ENCODE data around the gene HHAT. TPM values are rescaled to one million over a fixed set of nuclear protein-coding genes. Genes with fewer than 3 reads are reported as not detected.

The HHAT gene
- total RNA-seq, 2 donors from 2014 or later: 1.2 to 1.5 TPM

- Mint-ChIP-seq H3K4me1 (ENCODE audit: low read depth) (peaks cover 34% of the 10 kb centered on the region), H3K27me3 (ENCODE audit: low read depth) (peaks cover 10% of the 10 kb centered on the region), H3K9me3 (no peaks in the 10 kb centered on the region), H3K36me3 (ENCODE audit: insufficient read depth in 2 of 2) (no peaks in the 10 kb centered on the region), H3K27ac (no peak overlapping the region), H3K4me3 (no peak overlapping the region)
- no peak for ATAC-seq (replicated peaks in 1 of 2)
- peak; percentile 23 to 29 for DNase-seq
These were observed 119.7 kb downstream of the HHAT start for GRCh38 chr1:210448297-210448892.

DNA sequence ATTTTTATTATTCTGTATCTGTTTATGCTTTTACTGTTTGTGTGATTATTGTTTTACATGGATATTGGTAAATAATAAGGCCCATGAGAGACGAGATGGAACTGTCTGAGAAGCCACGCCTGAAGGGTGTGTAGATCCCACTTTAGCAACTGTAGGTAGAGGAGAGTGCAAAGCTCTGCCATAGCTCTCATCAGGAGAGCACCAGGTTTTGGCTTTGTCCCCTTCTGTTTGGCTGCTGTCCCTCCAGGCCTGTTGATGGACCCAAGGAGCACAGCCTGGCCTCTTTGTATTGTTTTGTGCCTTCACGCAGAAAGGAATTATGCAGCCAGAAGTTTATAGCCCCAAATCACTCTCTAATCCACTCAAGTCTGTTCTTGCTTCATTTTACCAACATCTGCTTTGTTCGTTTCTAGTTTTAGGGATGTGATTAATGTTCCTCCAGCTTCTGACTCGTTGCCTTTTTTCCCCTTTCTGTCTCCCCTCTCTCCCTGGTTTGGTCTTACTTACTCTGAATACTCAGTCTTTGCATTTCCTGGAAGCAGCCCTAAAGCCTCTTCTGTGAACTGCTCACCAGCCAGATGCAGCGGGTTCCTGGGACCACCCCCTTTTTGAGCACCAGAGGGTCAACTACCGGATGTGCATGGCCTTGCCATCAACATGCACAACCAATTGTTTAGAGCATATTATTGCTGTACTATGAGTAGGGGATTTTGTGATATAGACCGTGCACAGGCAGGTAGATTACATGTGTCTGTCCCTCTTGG is 127.3 kb downstream of the HHAT start:
- H3K27ac Mint-ChIP-seq: no peak overlapping the region
- DNase-seq (no peak), ATAC-seq (replicated peaks in 1 of 2) (peak in 1 of 2 donors; percentile 15)
- no peaks in the 10 kb centered on the region for H3K36me3 Mint-ChIP-seq (ENCODE audit: insufficient read depth in 2 of 2)
- H3K9me3 Mint-ChIP-seq: peaks cover 0 to 3% of the 10 kb centered on the region in 2 donors
- H3K4me1 Mint-ChIP-seq (ENCODE audit: low read depth): peaks cover 5% of the 10 kb centered on the region
- H3K4me3 Mint-ChIP-seq: no peak overlapping the region
- peaks cover 30% of the 10 kb centered on the region for H3K27me3 Mint-ChIP-seq (ENCODE audit: low read depth)

GRCh38 chr1:210456731-210457255 is 128.1 kb downstream of the HHAT start:
- ATAC-seq (replicated peaks in 1 of 2) (peak in 1 of 2 donors; percentile 19), DNase-seq (no peak)
- peaks cover 30% of the 10 kb centered on the region for H3K27me3 Mint-ChIP-seq (ENCODE audit: low read depth)
- H3K4me1 Mint-ChIP-seq (ENCODE audit: low read depth): peaks cover 5% of the 10 kb centered on the region
- H3K9me3 Mint-ChIP-seq: peaks cover 0 to 3% of the 10 kb centered on the region in 2 donors
- H3K36me3 Mint-ChIP-seq (ENCODE audit: insufficient read depth in 2 of 2): no peaks in the 10 kb centered on the region
- H3K27ac Mint-ChIP-seq: no peak overlapping the region
- no peak overlapping the region for H3K4me3 Mint-ChIP-seq

GRCh38 chr1:210457568-210457967 is 128.9 kb downstream of the HHAT start:
- peaks cover 5% of the 10 kb centered on the region for H3K4me1 Mint-ChIP-seq (ENCODE audit: low read depth)
- no peak overlapping the region for H3K4me3 Mint-ChIP-seq
- H3K36me3 Mint-ChIP-seq (ENCODE audit: insufficient read depth in 2 of 2): no peaks in the 10 kb centered on the region
- H3K9me3 Mint-ChIP-seq: peaks cover 0 to 3% of the 10 kb centered on the region in 2 donors
- no peak overlapping the region for H3K27ac Mint-ChIP-seq
- no peak for DNase-seq
- no peak for ATAC-seq (replicated peaks in 1 of 2)
- peaks cover 30% of the 10 kb centered on the region for H3K27me3 Mint-ChIP-seq (ENCODE audit: low read depth)

GRCh38 chr1:210464519-210465039 is 135.9 kb downstream of the HHAT start:
- DNase-seq (peak; percentile 24 to 32), ATAC-seq (replicated peaks in 1 of 2) (peak; percentile 93 to 96)
- Mint-ChIP-seq H3K4me3 (peak overlapping the region; percentile 43 to 49), H3K27me3 (ENCODE audit: low read depth) (peaks cover 25% of the 10 kb centered on the region), H3K9me3 (peaks cover 0 to 3% of the 10 kb centered on the region in 2 donors), H3K27ac (peak overlapping the region; percentile 86), H3K36me3 (ENCODE audit: insufficient read depth in 2 of 2) (no peaks in the 10 kb centered on the region), H3K4me1 (ENCODE audit: low read depth) (peaks cover 30% of the 10 kb centered on the region)

DNA sequence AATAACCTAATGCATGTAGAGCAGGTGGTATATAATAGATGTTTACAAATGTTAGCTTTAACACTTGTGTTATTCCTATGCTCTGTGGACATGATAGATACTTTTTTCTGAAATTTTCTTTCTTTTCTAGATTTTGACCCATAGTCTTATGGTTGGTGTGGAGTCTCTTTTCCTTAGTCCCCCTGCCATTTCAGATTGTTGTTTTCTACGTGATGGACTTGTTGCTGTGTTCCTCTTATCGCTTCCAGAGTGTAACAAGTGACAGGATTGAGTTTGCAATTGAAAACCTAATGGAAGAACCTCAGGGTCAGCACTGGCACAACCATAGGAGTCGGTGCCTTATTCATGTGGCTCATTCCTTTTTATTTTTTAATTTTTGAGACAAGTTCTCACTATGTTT is 136.4 kb downstream of the HHAT start:
- Mint-ChIP-seq H3K36me3 (ENCODE audit: insufficient read depth in 2 of 2) (no peaks in the 10 kb centered on the region), H3K9me3 (no peaks in the 10 kb centered on the region), H3K27ac (peak overlapping the region; percentile 86), H3K27me3 (ENCODE audit: low read depth) (peaks cover 19% of the 10 kb centered on the region), H3K4me1 (ENCODE audit: low read depth) (peaks cover 30% of the 10 kb centered on the region), H3K4me3 (peak overlapping the region; percentile 35 to 49)
- ATAC-seq (replicated peaks in 1 of 2): no peak
- no peak for DNase-seq

DNA sequence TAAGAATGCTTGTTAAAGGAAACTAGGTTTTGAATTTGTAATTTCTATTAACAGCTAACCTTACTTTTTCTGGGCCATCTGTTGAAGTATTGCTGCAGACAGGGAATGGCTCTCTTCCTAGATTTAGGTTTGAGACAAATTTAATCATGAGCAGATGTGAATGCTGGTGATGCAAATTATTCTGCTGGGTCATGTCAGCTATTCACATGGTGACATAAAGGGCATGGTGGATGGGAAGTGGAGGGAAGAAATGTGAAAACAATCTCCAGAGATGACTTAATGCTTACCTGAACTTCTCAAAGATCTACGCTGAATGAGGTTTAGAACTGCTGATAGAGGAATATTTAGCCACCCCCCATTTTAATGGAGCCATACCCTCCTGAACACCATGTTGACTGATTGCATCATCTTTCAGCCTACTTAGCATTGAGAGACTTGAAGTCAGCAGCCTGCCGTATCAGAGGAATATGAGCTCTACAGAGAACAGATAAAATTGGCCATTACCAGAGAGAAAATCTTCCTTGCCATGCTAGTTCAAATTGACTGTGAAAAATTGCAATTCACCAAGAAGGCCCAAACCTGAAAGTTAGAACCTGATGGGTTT is 138.8 kb downstream of the HHAT start:
- Mint-ChIP-seq H3K9me3 (no peaks in the 10 kb centered on the region), H3K36me3 (ENCODE audit: insufficient read depth in 2 of 2) (no peaks in the 10 kb centered on the region), H3K4me3 (no peak overlapping the region), H3K27me3 (ENCODE audit: low read depth) (peaks cover 20% of the 10 kb centered on the region), H3K27ac (no peak overlapping the region), H3K4me1 (ENCODE audit: low read depth) (peaks cover 30% of the 10 kb centered on the region)
- ATAC-seq (replicated peaks in 1 of 2) (no peak), DNase-seq (no peak)

DNA sequence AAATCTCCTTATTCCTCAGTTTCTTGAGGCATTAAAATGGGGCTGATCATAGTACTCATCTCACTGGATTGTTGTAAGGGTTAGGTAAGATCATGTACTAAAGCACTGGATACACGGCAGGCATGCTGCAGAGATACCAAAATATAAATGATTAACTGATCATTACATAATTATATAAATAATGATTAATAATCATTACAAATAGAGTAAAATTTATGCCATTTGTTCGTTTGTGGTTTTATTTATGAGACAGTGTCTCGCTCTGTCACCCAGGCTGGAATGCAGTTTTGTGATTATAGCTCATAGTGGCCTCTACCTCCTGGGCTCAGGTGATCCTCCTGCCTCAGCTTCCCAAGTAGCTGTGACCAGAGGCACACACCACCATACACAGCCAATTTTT is 140.7 kb downstream of the HHAT start:
- H3K27me3 Mint-ChIP-seq (ENCODE audit: low read depth): peaks cover 20% of the 10 kb centered on the region
- no peak overlapping the region for H3K27ac Mint-ChIP-seq
- peaks cover 13% of the 10 kb centered on the region for H3K4me1 Mint-ChIP-seq (ENCODE audit: low read depth)
- DNase-seq (no peak), ATAC-seq (replicated peaks in 1 of 2) (no peak)
- no peak overlapping the region for H3K4me3 Mint-ChIP-seq
- H3K36me3 Mint-ChIP-seq (ENCODE audit: insufficient read depth in 2 of 2): no peaks in the 10 kb centered on the region
- H3K9me3 Mint-ChIP-seq: no peaks in the 10 kb centered on the region

DNA sequence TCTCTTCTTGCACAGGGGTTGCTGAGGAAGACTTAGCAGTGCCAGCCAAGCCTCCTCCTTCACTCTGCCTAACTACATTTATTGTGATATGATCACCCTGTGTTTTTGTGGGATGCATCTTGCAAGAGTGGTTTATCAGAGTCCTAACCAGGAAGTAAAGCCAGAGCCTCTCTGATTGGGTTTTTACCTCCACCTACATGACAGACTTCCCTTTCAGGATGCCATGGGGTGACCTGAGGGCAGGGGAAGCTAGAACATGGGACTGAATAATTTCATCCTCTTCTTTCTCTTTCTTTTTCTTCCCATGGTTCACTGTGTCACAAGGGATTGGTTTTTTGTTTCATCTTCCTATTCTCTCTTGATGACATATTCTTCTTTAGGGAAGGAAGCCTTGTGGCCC is 146.6 kb downstream of the HHAT start:
- no peak for ATAC-seq (replicated peaks in 1 of 2)
- H3K9me3 Mint-ChIP-seq: no peaks in the 10 kb centered on the region
- H3K36me3 Mint-ChIP-seq (ENCODE audit: insufficient read depth in 2 of 2): no peaks in the 10 kb centered on the region
- H3K27ac Mint-ChIP-seq: no peak overlapping the region
- peaks cover 7% of the 10 kb centered on the region for H3K27me3 Mint-ChIP-seq (ENCODE audit: low read depth)
- no peak for DNase-seq
- no peak overlapping the region for H3K4me3 Mint-ChIP-seq
- H3K4me1 Mint-ChIP-seq (ENCODE audit: low read depth): no peaks in the 10 kb centered on the region

DNA sequence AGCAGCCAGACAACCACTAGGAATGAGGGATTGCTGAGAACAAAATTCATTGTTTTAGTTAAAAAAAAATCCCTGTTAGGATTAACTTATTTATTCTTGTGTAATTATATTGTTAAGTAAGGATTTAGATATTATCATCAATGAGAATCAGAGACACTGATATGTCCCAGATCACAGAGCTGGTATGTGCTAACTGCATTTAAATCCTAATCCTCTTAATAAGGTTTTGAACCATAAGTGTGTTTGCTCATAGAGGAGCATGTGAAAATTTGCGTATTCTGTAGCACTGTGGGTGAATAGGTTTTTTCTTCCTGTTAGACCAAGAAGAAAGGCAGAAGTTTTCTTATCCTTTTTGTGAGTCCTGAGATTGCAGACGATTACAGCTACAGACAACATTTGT is 147.1 kb downstream of the HHAT start:
- H3K27ac Mint-ChIP-seq: no peak overlapping the region
- H3K4me1 Mint-ChIP-seq (ENCODE audit: low read depth): no peaks in the 10 kb centered on the region
- H3K9me3 Mint-ChIP-seq: no peaks in the 10 kb centered on the region
- H3K27me3 Mint-ChIP-seq (ENCODE audit: low read depth): peaks cover 7% of the 10 kb centered on the region
- H3K4me3 Mint-ChIP-seq: no peak overlapping the region
- H3K36me3 Mint-ChIP-seq (ENCODE audit: insufficient read depth in 2 of 2): no peaks in the 10 kb centered on the region
- ATAC-seq (replicated peaks in 1 of 2) (no peak), DNase-seq (no peak)

DNA sequence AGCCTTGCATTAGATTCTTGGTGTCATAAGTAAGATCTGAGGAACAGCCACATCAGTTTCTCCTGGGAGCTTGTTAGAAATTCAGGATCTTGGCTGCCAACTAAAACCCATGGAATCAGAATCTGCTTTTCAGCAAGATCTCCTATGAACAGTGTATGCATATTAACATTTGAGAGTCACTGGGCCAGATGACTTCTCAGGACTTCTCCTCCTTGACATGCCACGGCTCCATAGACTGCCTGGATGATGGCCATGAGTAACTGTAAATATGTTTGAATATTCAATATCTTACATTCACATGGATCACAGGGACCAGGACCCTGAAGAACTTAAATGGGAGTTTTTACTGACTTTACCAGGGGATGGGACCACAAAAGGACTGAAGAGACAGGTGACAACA is 148.0 kb downstream of the HHAT start:
- Mint-ChIP-seq H3K27ac (no peak overlapping the region), H3K4me1 (ENCODE audit: low read depth) (no peaks in the 10 kb centered on the region), H3K4me3 (no peak overlapping the region), H3K36me3 (ENCODE audit: insufficient read depth in 2 of 2) (no peaks in the 10 kb centered on the region), H3K27me3 (ENCODE audit: low read depth) (no peaks in the 10 kb centered on the region), H3K9me3 (no peaks in the 10 kb centered on the region)
- DNase-seq (no peak), ATAC-seq (replicated peaks in 1 of 2) (no peak)

DNA sequence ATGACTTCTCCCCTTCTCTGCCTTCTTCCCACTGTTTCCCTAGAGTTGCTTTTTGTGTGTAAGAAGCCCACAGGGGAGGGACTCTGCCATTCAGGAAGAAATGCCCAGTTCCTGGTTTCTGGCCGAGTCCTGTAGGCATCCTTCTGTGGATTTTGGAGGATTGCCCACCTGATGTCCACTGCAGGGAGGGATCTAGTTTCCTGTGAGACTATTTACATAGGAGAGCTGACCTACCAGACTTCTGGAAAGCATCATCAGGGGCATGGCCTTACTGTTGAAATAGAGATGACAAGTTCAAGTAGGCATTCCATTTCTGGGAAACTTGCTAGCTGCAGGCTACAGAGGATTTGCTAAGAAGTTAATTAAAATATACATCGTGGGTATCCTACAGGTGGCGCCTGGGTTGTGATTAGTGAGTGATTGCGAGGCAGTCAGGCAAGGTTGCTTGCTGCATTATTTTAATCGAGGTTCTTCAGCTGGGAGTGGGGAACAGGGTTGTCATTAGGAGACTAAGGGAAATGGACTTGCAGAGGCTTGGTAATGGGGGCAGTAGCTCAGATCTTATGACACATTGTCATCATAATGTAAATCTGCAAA is 148.7 kb downstream of the HHAT start:
- Mint-ChIP-seq H3K4me3 (no peak overlapping the region), H3K27ac (no peak overlapping the region)
- ATAC-seq (replicated peaks in 1 of 2): no peak

DNA sequence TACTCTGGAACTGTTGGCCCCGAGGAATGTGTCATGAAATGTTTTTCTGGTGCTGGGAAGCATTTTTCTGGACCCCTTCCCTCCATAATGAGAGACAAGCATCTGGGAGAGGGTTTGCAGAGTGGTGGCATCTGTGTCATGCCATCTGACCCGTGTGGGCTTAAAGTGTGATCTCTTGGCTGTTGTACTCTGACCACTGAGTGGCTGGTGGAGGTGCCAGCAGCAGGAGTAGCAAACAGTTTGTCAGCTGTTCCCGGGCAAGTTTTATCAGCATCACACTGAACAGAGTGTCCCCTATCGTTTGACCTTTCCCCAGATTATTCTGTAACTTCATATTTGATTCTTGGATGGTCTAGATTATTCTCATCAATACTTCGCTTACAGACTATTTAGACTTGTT is 150.1 kb downstream of the HHAT start:
- no peaks in the 10 kb centered on the region for H3K4me1 Mint-ChIP-seq (ENCODE audit: low read depth)
- no peaks in the 10 kb centered on the region for H3K36me3 Mint-ChIP-seq (ENCODE audit: insufficient read depth in 2 of 2)
- DNase-seq: no peak
- H3K4me3 Mint-ChIP-seq: no peak overlapping the region
- no peak for ATAC-seq (replicated peaks in 1 of 2)
- no peak overlapping the region for H3K27ac Mint-ChIP-seq
- H3K9me3 Mint-ChIP-seq: no peaks in the 10 kb centered on the region
- no peaks in the 10 kb centered on the region for H3K27me3 Mint-ChIP-seq (ENCODE audit: low read depth)

More for the DNA sequence above, 148.7 kb downstream of the HHAT start:
- H3K4me1 Mint-ChIP-seq (ENCODE audit: low read depth): no peaks in the 10 kb centered on the region
- DNase-seq: no peak
- no peaks in the 10 kb centered on the region for H3K36me3 Mint-ChIP-seq (ENCODE audit: insufficient read depth in 2 of 2)
- H3K27me3 Mint-ChIP-seq (ENCODE audit: low read depth): no peaks in the 10 kb centered on the region
- no peaks in the 10 kb centered on the region for H3K9me3 Mint-ChIP-seq
